GM23338 (cell line): ENCODE measurements around the gene CBLIF. TPM values are rescaled to one million over a fixed set of nuclear protein-coding genes. Genes with fewer than 3 reads are reported as not detected.

Source experiments
- ATAC-seq: fragments of 200-7000 bp; cut with Tn5 transposase; 3 replicates; pipeline ENCODE4 v1.9.1; 2020
- DNase-seq: peaks from one replicate; pipeline ENCODE4 v3.0.0-alpha.2; 2015; ENCODE audit warnings: low spot score
- H2AFZ ChIP-seq: fragments of 200-600 bp; sonication (generic); 2 replicates; pipeline ENCODE4 v1.8.0; 2016; ENCODE audit warnings: antibody characterized with exemption, mild to moderate bottlenecking, moderate library complexity
- H3F3A ChIP-seq: fragments of 200-600 bp; sonication (generic); replicated peaks from 2 replicates; pipeline ENCODE4 v1.8.0; 2017; ENCODE audit warnings: antibody characterized with exemption, mixed run types, low read depth
- H3K27ac ChIP-seq: fragments of 200-600 bp; sonication (generic); 2 replicates; pipeline ENCODE4 v1.6.1; 2016; ENCODE audit warnings: low read depth
- H3K27me3 ChIP-seq: fragments of 200-600 bp; sonication (generic); 2 replicates; pipeline ENCODE4 v1.8.0; 2016; ENCODE audit warnings: mild to moderate bottlenecking, mixed run types, moderate library complexity; ENCODE audit not compliant: insufficient read depth
- H3K36me3 ChIP-seq: fragments of 200-600 bp; sonication (generic); 2 replicates; pipeline ENCODE4 v1.8.0; 2016; ENCODE audit warnings: mild to moderate bottlenecking; ENCODE audit not compliant: insufficient read depth
- H3K4me1 ChIP-seq: fragments of 200-600 bp; sonication (generic); 2 replicates; pipeline ENCODE4 v1.8.0; 2016; ENCODE audit warnings: mild to moderate bottlenecking, moderate library complexity; ENCODE audit not compliant: insufficient read depth
- H3K4me2 ChIP-seq: fragments of 200-600 bp; sonication (generic); 2 replicates; pipeline ENCODE4 v1.7.1; 2017; ENCODE audit warnings: mixed run types
- H3K4me3 ChIP-seq: fragments of 200-600 bp; sonication (generic); 2 replicates; pipeline ENCODE4 v1.6.1; 2016; ENCODE audit warnings: mixed run types
- H3K79me2 ChIP-seq: fragments of 200-600 bp; sonication (generic); replicated peaks from 2 replicates; pipeline ENCODE4 v1.8.0; 2017; ENCODE audit warnings: mild to moderate bottlenecking; ENCODE audit not compliant: insufficient read depth
- H3K9me2 ChIP-seq: fragments of 200-600 bp; sonication (generic); 2 replicates; pipeline ENCODE4 v1.8.0; 2017; ENCODE audit not compliant: insufficient read depth
- H4K20me1 ChIP-seq: fragments of 200-600 bp; sonication (generic); replicated peaks from 2 replicates; pipeline ENCODE4 v1.8.0; 2017; ENCODE audit warnings: mild to moderate bottlenecking; ENCODE audit not compliant: insufficient read depth
- H3K27ac Mint-ChIP-seq: 2 replicates; pipeline ENCODE4 v1.8.0; 2020; ENCODE audit warnings: inconsistent platforms, mild to moderate bottlenecking, moderate library complexity, mixed read lengths
- H3K27me3 Mint-ChIP-seq: 3 replicates; pipeline ENCODE4 v1.8.0; 2022; ENCODE audit warnings: low read depth, mild to moderate bottlenecking, moderate library complexity, mixed read lengths, inconsistent platforms; ENCODE audit not compliant: insufficient read depth, poor library complexity
- H3K36me3 Mint-ChIP-seq: 3 replicates; pipeline ENCODE4 v1.8.0; 2021; ENCODE audit warnings: low read depth, mild to moderate bottlenecking, inconsistent platforms, moderate library complexity, mixed read lengths
- H3K4me1 Mint-ChIP-seq: 3 replicates; pipeline ENCODE4 v1.8.0; 2020; ENCODE audit warnings: mild to moderate bottlenecking, inconsistent platforms, mixed read lengths
- H3K4me3 Mint-ChIP-seq: 3 replicates; pipeline ENCODE4 v1.8.0; 2021; ENCODE audit warnings: moderate library complexity, mild to moderate bottlenecking, inconsistent platforms, mixed read lengths
- H3K9me3 Mint-ChIP-seq: 3 replicates; pipeline ENCODE4 v1.8.0; 2020; ENCODE audit warnings: moderate library complexity, mild to moderate bottlenecking, inconsistent platforms, mixed read lengths
- CREB1 ChIP-seq: fragments of 250-450 bp; sonication (Bioruptor Pico); IDR thresholded peaks from 2 replicates; pipeline ENCODE4 v1.5.0; 2020; ENCODE audit warnings: low read depth, mild to moderate bottlenecking, moderate library complexity
- CTCF ChIP-seq, 2 experiments: fragments of 200-600 bp in 1 of 2; sonication (generic) in 1 of 2; conservative IDR thresholded peaks; 2 replicates each; pipeline versions ENCODE4 v1.5.1 to v1.6.1; 2016 to 2017; ENCODE audit warnings: antibody characterized with exemption in 2 of 2, low read depth in 2 of 2, mild to moderate bottlenecking in 2 of 2, moderate library complexity in 1 of 2
- EZH2 ChIP-seq: fragments of 200-600 bp; sonication (generic); IDR thresholded peaks from one replicate; pipeline ENCODE4 v1.8.0; 2017; ENCODE audit warnings: antibody characterized with exemption, mild to moderate bottlenecking, low read depth; ENCODE audit not compliant: unreplicated experiment
- EZH2phosphoT487 ChIP-seq: fragments of 200-600 bp; sonication (generic); IDR thresholded peaks from one replicate; pipeline ENCODE4 v1.8.1; 2018; ENCODE audit warnings: antibody characterized with exemption; ENCODE audit not compliant: unreplicated experiment
- JUNB ChIP-seq: IDR thresholded peaks from one replicate; pipeline ENCODE4 v1.6.1; 2016; ENCODE audit warnings: antibody characterized with exemption; ENCODE audit not compliant: unreplicated experiment
- NANOG ChIP-seq: IDR thresholded peaks from 2 replicates; pipeline ENCODE4 v1.6.1; 2016; ENCODE audit warnings: antibody characterized with exemption, borderline replicate concordance
- POLR2AphosphoS5 ChIP-seq: IDR thresholded peaks from 2 replicates; pipeline ENCODE4 v1.6.1; 2016; ENCODE audit warnings: antibody characterized with exemption, low read depth
- STAT1 ChIP-seq: IDR thresholded peaks from one replicate; pipeline ENCODE4 v1.6.1; 2016; ENCODE audit warnings: antibody characterized with exemption; ENCODE audit not compliant: unreplicated experiment
- ZNF114 ChIP-seq: fragments of 250-450 bp; sonication (Bioruptor Pico); IDR thresholded peaks from 2 replicates; pipeline ENCODE4 v1.5.0; 2020; ENCODE audit warnings: mild to moderate bottlenecking, moderate library complexity
- ZNF462 ChIP-seq: fragments of 250-450 bp; sonication (Bioruptor Pico); IDR thresholded peaks from 2 replicates; pipeline ENCODE4 v1.5.0; 2020; ENCODE audit warnings: mild to moderate bottlenecking, moderate library complexity
- polyA plus RNA-seq: library from polyadenylated mRNA; unstranded; fragments of >200 nt; fragmentation: Nextera tagmentation; extraction: Ambion mirVana; gene quantifications from 2 replicates; pipeline ENCODE4 v1.2.1, GENCODE V29; 2016
- total RNA-seq: library from RNA; depleted of rRNA; stranded (reverse); fragments of >200 nt; shearing (Covaris generic); gene quantifications from 2 replicates; pipeline ENCODE4 v1.2.3, GENCODE V29; 2014

CBLIF gene
- total and polyA plus RNA-seq, 2 experiments from 2014 or later: not detected

- TF ChIP-seq ZNF462 (CRISPR knock-in tag) (no peak), NANOG (no peak), STAT1 (no peak), JUNB (no peak), POLR2AphosphoS5 (no peak), CREB1 (CRISPR knock-in tag) (no peak)
Observed at GRCh38 chr11:59791639-59792038, 53.7 kb downstream of the CBLIF start (continued).

- peaks cover under 1% of the 10 kb centered on the region; the same call in 1 of the 2 replicates for H3K79me2 ChIP-seq
- H3K4me3 ChIP-seq: no peak overlapping the region
- H3F3A ChIP-seq: no peaks in the 10 kb centered on the region
- no peak overlapping the region for H2AFZ ChIP-seq
- peaks cover 32% of the 10 kb centered on the region for H3K36me3 ChIP-seq
- no peak overlapping the region for H3K4me2 ChIP-seq
- H3K4me1 ChIP-seq: no peaks in the 10 kb centered on the region
- no peaks in the 10 kb centered on the region for H3K4me1 Mint-ChIP-seq
- no peak overlapping the region for H3K27ac ChIP-seq
- no peaks in the 10 kb centered on the region; the same call in 1 of the 2 replicates for H3K9me2 ChIP-seq
- no peak for DNase-seq
- no peak overlapping the region for H3K4me3 Mint-ChIP-seq
- H3K27me3 ChIP-seq: no peaks in the 10 kb centered on the region
- H3K9me3 Mint-ChIP-seq: peaks cover 10% of the 10 kb centered on the region; the same call in 2 of the 3 replicates
- H3K36me3 Mint-ChIP-seq: peaks cover 68% of the 10 kb centered on the region
- ATAC-seq: no peak
- 0 out of 2 replicates have a peak, but pooled peaks cover 3% of the 10 kb centered on the region for H4K20me1 ChIP-seq
- no peak overlapping the region for H3K27ac Mint-ChIP-seq
- H3K27me3 Mint-ChIP-seq: peaks cover 2% of the 10 kb centered on the region
- TF ChIP-seq EZH2phosphoT487 (no peak), CREB1 (CRISPR knock-in tag) (no peak), CTCF (conservative IDR thresholded peaks at IDR 0.05; ENCODE audit: low read depth in 2 of 2) (no peak), POLR2AphosphoS5 (no peak), STAT1 (no peak), JUNB (no peak), EZH2 (no peak), ZNF114 (CRISPR knock-in tag) (no peak)
Observed at GRCh38 chr11:59787816-59788215, 57.5 kb downstream of the CBLIF start.
